H1 (cell line): ENCODE measurements around the gene MIX23. TPM values are rescaled to one million over a fixed set of nuclear protein-coding genes. Genes with fewer than 3 reads are reported as not detected.

ENCODE experiments used
- CTCF ChIA-PET: fragments of 300-600 bp; sonication (Branson Sonifier 250); formaldehyde crosslinking; loops from one replicate; lab custom pipeline; 2021; ENCODE audit not compliant: partially characterized antibody; lab: Charles Lee
- POLR2A ChIA-PET: fragments of 300-600 bp; sonication (Branson Sonifier 250); formaldehyde crosslinking; loops from one replicate; lab custom pipeline; 2021; ENCODE audit warnings: inconsistent platforms; ENCODE audit not compliant: partially characterized antibody; lab: Charles Lee
- DNase-seq, 2 experiments: peaks; one replicate each; pipeline versions ENCODE4 v3.0.0 to v3.0.0-alpha.2; 2010 to 2022; ENCODE audit warnings: low spot score in 2 of 2, low read depth in 1 of 2, mixed read lengths in 1 of 2
- FAIRE-seq: peaks from 2 replicates; lab custom pipeline; 2011; peaks lifted over from hg19 to GRCh38; lab: Jason Lieb, UNC
- H2AFZ ChIP-seq: 2 replicates; pipeline ENCODE4 v1.8.1; 2012; ENCODE audit warnings: low read length, inconsistent platforms
- H2AK5ac ChIP-seq: 2 replicates; pipeline ENCODE4 v1.6.1; 2013; ENCODE audit warnings: low read depth, low read length
- H2BK120ac ChIP-seq: replicated peaks from 2 replicates; pipeline ENCODE3; 2013; ENCODE audit warnings: low read depth, low read length, inconsistent platforms
- H2BK12ac ChIP-seq: 2 replicates; pipeline ENCODE4 v1.6.1; 2013; ENCODE audit warnings: low read depth, low read length
- H2BK15ac ChIP-seq: 2 replicates; pipeline ENCODE4 v1.6.1; 2013; ENCODE audit warnings: low read length
- H2BK20ac ChIP-seq: 2 replicates; pipeline ENCODE4 v1.6.1; 2013; ENCODE audit warnings: low read length
- H2BK5ac ChIP-seq: 2 replicates; pipeline ENCODE4 v1.6.1; 2013; ENCODE audit warnings: low read depth, low read length
- H3K14ac ChIP-seq: 2 replicates; pipeline ENCODE4 v1.6.1; 2013; ENCODE audit warnings: inconsistent platforms; ENCODE audit not compliant: insufficient read length
- H3K18ac ChIP-seq: 2 replicates; pipeline ENCODE4 v1.6.1; 2013; ENCODE audit warnings: low read length; ENCODE audit errors: extremely low read depth
- H3K23ac ChIP-seq: 2 replicates; pipeline ENCODE4 v1.6.1; 2013; ENCODE audit warnings: inconsistent platforms; ENCODE audit not compliant: insufficient read length
- H3K23me2 ChIP-seq: 2 replicates; pipeline ENCODE4 v1.6.1; 2013; ENCODE audit warnings: low read depth, low read length
- H3K27ac ChIP-seq: 2 replicates; pipeline ENCODE4 v1.6.1; 2011; ENCODE audit warnings: low read depth, low read length, inconsistent platforms
- H3K27me3 ChIP-seq, 4 experiments: replicated peaks in 1 of 4; 1 replicate in 1 of 4; 2 replicates in 3 of 4; pipeline versions ENCODE4 v1.6.1 to v1.8.1; 2011 to 2013; ENCODE audit warnings: low read length in 3 of 4, mild to moderate bottlenecking in 3 of 4, inconsistent platforms in 2 of 4, mixed read lengths in 2 of 4, moderate library complexity in 1 of 4; ENCODE audit not compliant: control insufficient read depth in 3 of 4, insufficient read depth in 3 of 4; ENCODE audit errors: extremely low read depth in 1 of 4
- H3K36me3 ChIP-seq, 4 experiments: 2 replicates each; pipeline versions ENCODE4 v1.6.1 to v1.8.1; 2011 to 2013; ENCODE audit warnings: mild to moderate bottlenecking in 4 of 4, low read length in 3 of 4, moderate library complexity in 2 of 4, control low read depth in 1 of 4, inconsistent platforms in 1 of 4; ENCODE audit not compliant: insufficient read depth in 4 of 4, control insufficient read depth in 2 of 4
- H3K4ac ChIP-seq: replicated peaks from 2 replicates; pipeline ENCODE3; 2013; ENCODE audit warnings: low read length, low read depth, mixed read lengths, inconsistent platforms; ENCODE audit not compliant: insufficient read length
- H3K4me1 ChIP-seq, 4 experiments: replicated peaks in 1 of 4; 1 replicate in 1 of 4; 2 replicates in 3 of 4; pipeline versions ENCODE4 v1.6.1 to v1.8.1; 2011 to 2013; ENCODE audit warnings: low read length in 3 of 4, inconsistent platforms in 2 of 4, mixed read lengths in 1 of 4; ENCODE audit not compliant: insufficient read depth in 4 of 4, control insufficient read depth in 3 of 4
- H3K4me2 ChIP-seq, 2 experiments: 2 replicates each; pipeline versions ENCODE4 v1.6.1 to v1.8.1; 2011 to 2013; ENCODE audit warnings: low read depth in 2 of 2, low read length in 2 of 2, control low read depth in 1 of 2, inconsistent platforms in 1 of 2, mild to moderate bottlenecking in 1 of 2; ENCODE audit not compliant: insufficient read depth in 1 of 2
- H3K4me3 ChIP-seq, 4 experiments: fragments of 200-600, 300-600 bp in 1 of 4; sonication (generic), shearing (Covaris generic), sonication (Bioruptor Twin) in 1 of 4; 2 replicates each; pipeline versions ENCODE4 v1.5.1 to v1.8.1; 2011 to 2016; ENCODE audit warnings: low read length in 4 of 4, low read depth in 3 of 4, control low read depth in 2 of 4, inconsistent platforms in 2 of 4, mild to moderate bottlenecking in 2 of 4, mixed read lengths in 1 of 4, moderate library complexity in 1 of 4; ENCODE audit not compliant: insufficient read depth in 2 of 4; ENCODE audit errors: extremely low read depth in 1 of 4
- H3K56ac ChIP-seq: replicated peaks from 2 replicates; pipeline ENCODE3; 2013; ENCODE audit warnings: low read depth, mild to moderate bottlenecking, mixed read lengths, low read length, inconsistent platforms; ENCODE audit not compliant: insufficient read length
- H3K79me1 ChIP-seq: 2 replicates; pipeline ENCODE4 v1.6.1; 2013; ENCODE audit warnings: low read depth, low read length, control low read depth
- H3K79me2 ChIP-seq, 2 experiments: 2 replicates each; pipeline versions ENCODE4 v1.6.1 to v1.8.1; 2012 to 2013; ENCODE audit warnings: low read length in 2 of 2, mild to moderate bottlenecking in 2 of 2, inconsistent platforms in 1 of 2; ENCODE audit not compliant: insufficient read depth in 2 of 2, control insufficient read depth in 1 of 2
- H3K9ac ChIP-seq, 4 experiments: replicated peaks in 1 of 4; 1 replicate in 1 of 4; 2 replicates in 3 of 4; pipeline versions ENCODE4 v1.6.1 to v1.8.1; 2011 to 2013; ENCODE audit warnings: low read depth in 3 of 4, low read length in 3 of 4, control low read depth in 2 of 4, mild to moderate bottlenecking in 2 of 4, moderate library complexity in 2 of 4, inconsistent platforms in 1 of 4; ENCODE audit errors: extremely low read depth in 1 of 4
- H3K9me3 ChIP-seq, 2 experiments: 2 replicates each; pipeline versions ENCODE4 v1.6.1 to v1.8.1; 2012 to 2013; ENCODE audit warnings: mild to moderate bottlenecking in 2 of 2, moderate library complexity in 2 of 2, control low read depth in 1 of 2, inconsistent platforms in 1 of 2, low read depth in 1 of 2, low read length in 1 of 2, mixed read lengths in 1 of 2; ENCODE audit not compliant: insufficient read depth in 2 of 2
- H4K20me1 ChIP-seq, 2 experiments: replicated peaks in 1 of 2; 2 replicates each; pipeline versions ENCODE3 to v1.8.1; 2011 to 2013; ENCODE audit warnings: inconsistent platforms in 2 of 2, low read length in 2 of 2, mild to moderate bottlenecking in 1 of 2; ENCODE audit not compliant: insufficient read depth in 2 of 2, control insufficient read depth in 1 of 2
- H4K5ac ChIP-seq: 2 replicates; pipeline ENCODE4 v1.6.1; 2013; ENCODE audit warnings: low read length, low read depth, mixed read lengths, inconsistent platforms; ENCODE audit not compliant: insufficient read length
- H4K8ac ChIP-seq: 2 replicates; pipeline ENCODE4 v1.8.0; 2013; ENCODE audit warnings: mild to moderate bottlenecking, moderate library complexity, low read length, inconsistent platforms; ENCODE audit not compliant: insufficient read depth; ENCODE audit errors: extremely low read depth
- H4K91ac ChIP-seq: replicated peaks from 2 replicates; pipeline ENCODE3; 2013; ENCODE audit warnings: low read length, mixed read lengths, inconsistent platforms; ENCODE audit not compliant: insufficient read length
- ATF3 ChIP-seq: IDR thresholded peaks from 2 replicates; pipeline ENCODE4 v1.6.1; 2011; ENCODE audit warnings: low read depth, mild to moderate bottlenecking, low read length; ENCODE audit not compliant: insufficient read depth
- BACH1 ChIP-seq: IDR thresholded peaks from 2 replicates; pipeline ENCODE4 v1.6.1; 2012; ENCODE audit warnings: low read length, improper control_type of control experiment
- BRCA1 ChIP-seq: IDR thresholded peaks from 2 replicates; pipeline ENCODE4 v1.6.1; 2012; ENCODE audit warnings: low read depth, low read length, improper control_type of control experiment
- CBX5 ChIP-seq: fragments of 300-800, 300-1000 bp; sonication (generic); IDR thresholded peaks from 2 replicates; pipeline ENCODE4 v1.7.1; 2016; ENCODE audit warnings: antibody characterized with exemption, low read length, low read depth
- CEBPB ChIP-seq: IDR thresholded peaks from 2 replicates; pipeline ENCODE4 v1.6.1; 2012; ENCODE audit warnings: low read depth, low read length
- EZH2 ChIP-seq: fragments of 200-600 bp; sonication (generic); IDR thresholded peaks from 2 replicates; pipeline ENCODE4 v1.7.1; 2012; ENCODE audit warnings: low read depth, mild to moderate bottlenecking, moderate library complexity, low read length, inconsistent platforms; ENCODE audit not compliant: severe bottlenecking
- GABPA ChIP-seq: IDR thresholded peaks from 2 replicates; pipeline ENCODE4 v1.6.1; 2011; ENCODE audit warnings: mild to moderate bottlenecking, low read length, moderate library complexity, borderline replicate concordance; ENCODE audit not compliant: insufficient read depth
- KDM5A ChIP-seq: fragments of 200-600 bp; IDR thresholded peaks from 2 replicates; pipeline ENCODE4 v1.7.1; 2012; ENCODE audit warnings: mild to moderate bottlenecking, low read length, inconsistent platforms, mixed read lengths
- MAFK ChIP-seq: IDR thresholded peaks from 2 replicates; pipeline ENCODE4 v1.6.1; 2012; ENCODE audit warnings: low read depth, mild to moderate bottlenecking, improper control_type of control experiment, low read length
- MAX ChIP-seq: IDR thresholded peaks from 2 replicates; pipeline ENCODE4 v1.6.1; 2012; ENCODE audit warnings: inconsistent platforms
- SIRT6 ChIP-seq: IDR thresholded peaks from one replicate; pipeline ENCODE4 v1.7.1; 2012; ENCODE audit warnings: low read length, inconsistent platforms
- SP1 ChIP-seq: IDR thresholded peaks from 2 replicates; pipeline ENCODE4 v1.6.1; 2011; ENCODE audit warnings: low read depth, low read length
- SP2 ChIP-seq: IDR thresholded peaks from 2 replicates; pipeline ENCODE4 v1.6.1; 2012; ENCODE audit warnings: mild to moderate bottlenecking, low read length, inconsistent platforms
- SRF ChIP-seq: IDR thresholded peaks from 2 replicates; pipeline ENCODE4 v1.6.1; 2011; ENCODE audit warnings: mild to moderate bottlenecking, low read depth, low read length, moderate library complexity
- WGBS, 2 experiments: shearing (Covaris generic) in 1 of 2; methylation state at CpG; one replicate each; pipeline versions ENCODE4 v1.1.6 to v1.1.7; 2013 to 2015; ENCODE audit warnings: low lambda C conversion rate in 2 of 2, mixed read lengths in 2 of 2, inconsistent platforms in 1 of 2, low coverage in 1 of 2, missing lambda C conversion rate in 1 of 2; ENCODE audit not compliant: insufficient replicate concordance in 2 of 2, insufficient coverage in 1 of 2, insufficient read length in 1 of 2; ENCODE audit errors: extremely low coverage in 1 of 2, missing lambda C conversion rate in 1 of 2; 5-methylcytosine and 5-hydroxymethylcytosine counted together
- polyA plus RNA-seq, 7 experiments: library from polyadenylated mRNA; depleted of rRNA in 3 of 7; stranded (reverse) in 5 of 7; unstranded in 2 of 7; fragments of >200 nt in 5 of 7; fragments of 200-250 nt in 2 of 7; gene quantifications; 1 replicate in 5 of 7; 2 replicates in 1 of 7; 4 replicates in 1 of 7; pipeline versions ENCODE4 v1.2.1 to v1.2.3, GENCODE V29; 2011 to 2013; ENCODE audit warnings: missing spikeins in 2 of 7, mixed read lengths in 2 of 7
- total RNA-seq: library from RNA; stranded (reverse); fragmentation: NEBNext Ultra II Directional; extraction: Animal tissue kit (Norgen Biotek cat#: 25700); gene quantifications from 2 replicates; pipeline ENCODE4 v1.2.1, GENCODE V29; 2021

MIX23 gene
- total and polyA plus RNA-seq, 2 of the 8 experiments (the other 6 are each of a cell fraction or from before 2014, with no cell fraction given), result 22.1 to 69.6 TPM

GRCh38 chr3:122365073-122365472, 18.0 kb downstream of the MIX23 start:
- Histone ChIP-seq H2BK5ac (no peak overlapping the region), H4K91ac (no peak overlapping the region), H3K23ac (no peak overlapping the region), H3K27me3 (no peaks in the 10 kb centered on the region), H3K36me3 (peaks cover 6 to 66% (median 32%) of the 10 kb centered on the region in 4 experiments), H3K4me1 (no peaks in the 10 kb centered on the region), H3K14ac (no peak overlapping the region), H4K8ac (no peak overlapping the region), H3K18ac (no peak overlapping the region), H3K79me1 (no peaks in the 10 kb centered on the region), H3K79me2 (no peaks in the 10 kb centered on the region), H3K4me3 (no peak overlapping the region), H3K23me2 (no peaks in the 10 kb centered on the region), H4K20me1 (peaks cover 2% of the 10 kb centered on the region in 2 experiments), H2BK20ac (no peak overlapping the region), H3K9ac (no peak overlapping the region), H3K27ac (no peak overlapping the region), H2BK120ac (no peak overlapping the region), H3K9me3 (no peaks in the 10 kb centered on the region), H3K56ac (no peak overlapping the region), H4K5ac (no peak overlapping the region), H3K4ac (no peak overlapping the region), H3K4me2 (no peak overlapping the region), H2AFZ (no peak overlapping the region), H2BK12ac (no peak overlapping the region), H2AK5ac (no peak overlapping the region), H2BK15ac (no peak overlapping the region)
- ChIA-PET CTCF (interaction anchor here (1.1 kb wide), 1 partner anchor 19 kb away, joined by 3 read pairs; the partner anchor contains the start of gene FAM162A), POLR2A (interaction anchor here (0.6 to 3.3 kb wide), 2 partner anchors 16 to 18 kb away, joined by 4 to 14 read pairs; partner anchors contain the start of genes FAM162A and MIX23)
- DNase-seq (no peak), FAIRE-seq (no peak)
- WGBS, 2 experiments, result 94% methylated on average over 1 of the region's 1 CpG; no CpG with 5 or more reads in 1 of the 2 experiments
- TF ChIP-seq BACH1, result no peak
- no peak for TF ChIP-seq SP1
- no peak for TF ChIP-seq EZH2
- TF ChIP-seq KDM5A, result no peak
- TF ChIP-seq SP2, result no peak
- no peak for TF ChIP-seq CEBPB
- TF ChIP-seq CBX5, result no peak
- no peak for TF ChIP-seq SIRT6
- no peak for TF ChIP-seq ATF3
- no peak for TF ChIP-seq BRCA1
- no peak for TF ChIP-seq GABPA
- TF ChIP-seq MAFK, result no peak
- no peak for TF ChIP-seq SRF
- no peak for TF ChIP-seq MAX
